ENCODE measurements around the gene BRD3. TPM values are rescaled to one million over a fixed set of nuclear protein-coding genes. Genes with fewer than 3 reads are reported as not detected.

BRD3 gene
- total RNA-seq, 1 experiment from 2014 or later, result 108 TPM

GRCh38 chr9:134048582-134048968, 19.3 kb downstream of the BRD3 start:
- ChIA-PET CTCF (interaction anchor here (0.5 kb wide), 1 partner anchor 531 kb away, joined by 3 read pairs; no protein-coding TSS in a partner anchor), POLR2A (no interaction called here)
- Mint-ChIP-seq H3K4me3 (no peak overlapping the region), H3K27ac (peak overlapping the region; percentile 49; the same call in 1 of the 2 replicates), H3K9me3 (no peaks in the 10 kb centered on the region), H3K4me1 (no peaks in the 10 kb centered on the region), H3K27me3 (ENCODE audit: low read depth) (no peaks in the 10 kb centered on the region), H3K36me3 (peaks cover 50% of the 10 kb centered on the region)
- DNase-seq (ENCODE audit: low spot score), result no peak
- ATAC-seq, result no peak
- TF ChIP-seq ZNF121 (CRISPR knock-in tag; IDR thresholded peaks at IDR 0.05) (no peak), ZNF396 (CRISPR knock-in tag; IDR thresholded peaks at IDR 0.05; ENCODE audit: borderline replicate concordance) (no peak), ZNF512 (CRISPR knock-in tag; IDR thresholded peaks at IDR 0.05; ENCODE audit: borderline replicate concordance) (no peak), CDX4 (CRISPR knock-in tag; IDR thresholded peaks at IDR 0.05; ENCODE audit: borderline replicate concordance) (no peak), ZNF317 (CRISPR knock-in tag; IDR thresholded peaks at IDR 0.05; ENCODE audit: borderline replicate concordance, low read depth) (no peak), ZBTB43 (CRISPR knock-in tag; IDR thresholded peaks at IDR 0.05) (no peak), PRRX2 (CRISPR knock-in tag; IDR thresholded peaks at IDR 0.05) (no peak), ZNF263 (CRISPR knock-in tag; IDR thresholded peaks at IDR 0.05; ENCODE audit: low read depth) (no peak), TP53 (CRISPR knock-in tag; IDR thresholded peaks at IDR 0.05) (no peak), E2F4 (CRISPR knock-in tag; IDR thresholded peaks at IDR 0.05; ENCODE audit: borderline replicate concordance, low read depth) (no peak), MXD4 (CRISPR knock-in tag; IDR thresholded peaks at IDR 0.05; ENCODE audit: borderline replicate concordance) (no peak), ETV6 (CRISPR knock-in tag; IDR thresholded peaks at IDR 0.05) (no peak), CREB1 (CRISPR knock-in tag; IDR thresholded peaks at IDR 0.05) (no peak), ZNF423 (CRISPR knock-in tag; IDR thresholded peaks at IDR 0.05) (no peak), FOXP1 (CRISPR knock-in tag; IDR thresholded peaks at IDR 0.05; ENCODE audit: borderline replicate concordance) (no peak), ZNF671 (CRISPR knock-in tag; IDR thresholded peaks at IDR 0.05) (no peak), RELA (CRISPR knock-in tag; IDR thresholded peaks at IDR 0.05; ENCODE audit: borderline replicate concordance) (no peak), FOXK1 (CRISPR knock-in tag; IDR thresholded peaks at IDR 0.05) (no peak)

GRCh38 chr9:134047868-134048581, 19.8 kb downstream of the BRD3 start:
- H3K9me3 Mint-ChIP-seq, result no peaks in the 10 kb centered on the region
- ATAC-seq (no peak), DNase-seq (ENCODE audit: low spot score) (no peak)
- peaks cover 50% of the 10 kb centered on the region for H3K36me3 Mint-ChIP-seq
- ChIA-PET CTCF (no interaction called here), POLR2A (no interaction called here)
- H3K27me3 Mint-ChIP-seq (ENCODE audit: low read depth), result no peaks in the 10 kb centered on the region
- H3K4me1 Mint-ChIP-seq, result no peaks in the 10 kb centered on the region
- H3K27ac Mint-ChIP-seq, result no peak overlapping the region
- TF ChIP-seq ETV6 (CRISPR knock-in tag; IDR thresholded peaks at IDR 0.05) (no peak), ZNF263 (CRISPR knock-in tag; IDR thresholded peaks at IDR 0.05; ENCODE audit: low read depth) (no peak), TEAD4 (CRISPR knock-in tag; IDR thresholded peaks at IDR 0.05) (no peak), ATF6 (CRISPR knock-in tag; IDR thresholded peaks at IDR 0.05) (no peak), ZNF396 (CRISPR knock-in tag; IDR thresholded peaks at IDR 0.05; ENCODE audit: borderline replicate concordance) (no peak), MYBL2 (CRISPR knock-in tag; IDR thresholded peaks at IDR 0.05) (no peak)
- H3K4me3 Mint-ChIP-seq, result no peak overlapping the region
